ENCODE measurements around the gene PRSS57. TPM values are rescaled to one million over a fixed set of nuclear protein-coding genes. Genes with fewer than 3 reads are reported as not detected.

The PRSS57 gene
- total and polyA plus RNA-seq, 2 donors (not counting 1 experiment from before 2014, with no cell fraction given): not detected

DNA sequence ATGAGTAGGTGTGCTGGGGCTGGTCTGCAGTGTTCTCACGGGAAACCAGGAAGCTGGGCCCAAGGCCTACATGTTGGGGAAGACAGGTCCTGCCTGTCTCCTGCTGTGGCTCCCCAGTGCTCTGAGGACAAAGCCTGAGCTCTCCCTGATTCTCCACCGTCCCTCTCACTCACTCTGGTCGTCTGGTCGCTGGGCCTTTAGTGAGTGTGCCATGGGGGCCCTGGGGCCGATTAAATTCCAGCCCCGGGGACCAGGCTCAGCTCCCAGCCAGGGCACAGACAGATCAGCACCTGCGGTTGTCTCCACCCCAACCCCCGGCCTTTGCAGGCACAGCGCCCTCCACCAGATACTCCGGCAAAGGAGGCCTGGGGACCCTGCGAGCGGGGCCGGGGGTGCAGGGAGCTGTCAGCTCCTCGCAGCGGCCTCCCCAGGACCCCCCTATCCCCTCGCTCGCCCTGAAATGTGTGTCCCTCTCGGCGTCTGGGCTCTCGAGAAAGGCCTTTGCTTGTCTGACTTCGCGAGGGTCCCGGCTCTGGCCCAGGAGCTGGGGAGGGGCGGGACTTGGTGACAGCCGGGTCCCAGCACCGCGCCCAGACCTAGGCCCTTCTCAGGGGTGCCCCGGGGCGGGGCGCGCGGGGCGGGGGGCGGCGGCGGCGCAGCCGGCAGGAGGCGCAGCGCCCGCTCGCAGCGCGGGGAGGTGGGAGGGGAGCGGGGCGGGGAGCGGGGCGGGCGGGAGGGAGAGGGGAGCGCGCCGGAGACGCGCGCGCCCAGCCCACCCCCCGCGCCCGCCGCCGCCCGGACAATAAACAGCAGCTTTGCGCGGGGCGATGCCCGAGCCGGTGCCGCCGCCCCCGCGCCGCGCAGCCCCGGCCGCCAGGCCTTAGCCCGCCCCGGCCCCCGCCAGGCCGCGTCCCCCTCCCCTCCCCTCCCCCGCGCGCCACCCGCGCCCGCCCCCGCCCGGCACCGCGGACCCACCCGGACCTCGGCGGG is 13.2 kb upstream of the PRSS57 start, which contains the start of gene PALM:
Gene PALM (plus strand): TSS at position 782 of the 990 bp plus-strand sequence. CDS start 212 bp downstream, outside the sequence.
- Histone ChIP-seq H3K9me3 (ENCODE audit: control extremely low read depth in 1 of 3, control insufficient read depth in 2 of 3, insufficient read depth in 1 of 3, low read length in 2 of 3) (peaks cover 0 to 22% (median 2%) of the 10 kb centered on the region in 3 donors), H3K27ac (ENCODE audit: low read length in 2 of 2) (no peak within 1 kb of the TSS), H4K20me1 (ENCODE audit: control insufficient read depth, insufficient read depth, low read length, poor library complexity, severe bottlenecking) (no peaks in the 10 kb centered on the region), H2AFZ (ENCODE audit: insufficient read depth, low read depth, low read length, poor library complexity, severe bottlenecking) (no peak within 1 kb of the TSS), H3K36me3 (replicated peaks in 1 of 2; ENCODE audit: control extremely low read depth in 1 of 2, control insufficient read depth in 1 of 2, extremely low read depth in 1 of 2, insufficient read depth in 2 of 2, low read length in 1 of 2) (no peaks in the 10 kb centered on the region), H3K4me1 (ENCODE audit: control insufficient read depth in 2 of 2, insufficient read depth in 2 of 2, low read length in 2 of 2) (peaks cover 7 to 9% of the 10 kb centered on the region in 2 donors), H3K4me2 (replicated peaks; ENCODE audit: low read depth, low read length, poor library complexity, severe bottlenecking) (peak within 1 kb of the TSS; percentile 19), H3K79me2 (ENCODE audit: control insufficient read depth, insufficient read depth, low read length) (no peaks in the 10 kb centered on the region), H3K9ac (ENCODE audit: low read length) (no peak within 1 kb of the TSS), H3K27me3 (replicated peaks in 1 of 4; ENCODE audit: control extremely low read depth in 1 of 4, control insufficient read depth in 3 of 4, insufficient read depth in 4 of 4, low read length in 3 of 4) (peaks cover 0 to 39% (median 5%) of the 10 kb centered on the region in 4 experiments), H3K4me3 (ENCODE audit: control extremely low read depth in 1 of 5, extremely low read depth in 1 of 5, insufficient read depth in 1 of 5, low read depth in 2 of 5, low read length in 4 of 5) (no peak within 1 kb of the TSS)
- H3K27me3 Mint-ChIP-seq: peaks cover 27% of the 10 kb centered on the region
- no peak within 1 kb of the TSS for H3K27ac Mint-ChIP-seq
- peaks cover 6% of the 10 kb centered on the region for H3K4me1 Mint-ChIP-seq
- POLR2A ChIA-PET: no interaction called here
- no peak for ATAC-seq (ENCODE audit: low read depth)
- H3K4me3 Mint-ChIP-seq: peak within 1 kb of the TSS; percentile 46
- WGBS (ENCODE audit: insufficient coverage): 40% methylated on average over 22 of the region's 93 CpGs
- CTCF ChIA-PET: no interaction called here
- no peak for DNase-seq
- peaks cover 1% of the 10 kb centered on the region for H3K9me3 Mint-ChIP-seq (ENCODE audit: insufficient read depth)
- TF ChIP-seq, protein P1, sequence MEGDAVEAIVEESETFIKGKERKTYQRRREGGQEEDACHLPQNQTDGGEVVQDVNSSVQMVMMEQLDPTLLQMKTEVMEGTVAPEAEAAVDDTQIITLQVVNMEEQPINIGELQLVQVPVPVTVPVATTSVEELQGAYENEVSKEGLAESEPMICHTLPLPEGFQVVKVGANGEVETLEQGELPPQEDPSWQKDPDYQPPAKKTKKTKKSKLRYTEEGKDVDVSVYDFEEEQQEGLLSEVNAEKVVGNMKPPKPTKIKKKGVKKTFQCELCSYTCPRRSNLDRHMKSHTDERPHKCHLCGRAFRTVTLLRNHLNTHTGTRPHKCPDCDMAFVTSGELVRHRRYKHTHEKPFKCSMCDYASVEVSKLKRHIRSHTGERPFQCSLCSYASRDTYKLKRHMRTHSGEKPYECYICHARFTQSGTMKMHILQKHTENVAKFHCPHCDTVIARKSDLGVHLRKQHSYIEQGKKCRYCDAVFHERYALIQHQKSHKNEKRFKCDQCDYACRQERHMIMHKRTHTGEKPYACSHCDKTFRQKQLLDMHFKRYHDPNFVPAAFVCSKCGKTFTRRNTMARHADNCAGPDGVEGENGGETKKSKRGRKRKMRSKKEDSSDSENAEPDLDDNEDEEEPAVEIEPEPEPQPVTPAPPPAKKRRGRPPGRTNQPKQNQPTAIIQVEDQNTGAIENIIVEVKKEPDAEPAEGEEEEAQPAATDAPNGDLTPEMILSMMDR (IDR thresholded peaks at IDR 0.05): no peak
- no peak for TF ChIP-seq EZH2 (IDR thresholded peaks at IDR 0.05; ENCODE audit: borderline replicate concordance, insufficient read depth, low read depth, low read length, poor library complexity, severe bottlenecking)
- intact Hi-C loops (cut with micrococcal nuclease): no loop called here

GRCh38 chr19:704447-704741 is 9.1 kb upstream of the PRSS57 start:
- ChIA-PET POLR2A (no interaction called here), CTCF (interaction anchor here (1.6 kb wide), 1 partner anchor 30 kb away, joined by 4 read pairs; no protein-coding TSS in a partner anchor)

More at GRCh38 chr19:704447-704741, 9.1 kb upstream of the PRSS57 start:
- H3K27ac ChIP-seq (ENCODE audit: low read length in 2 of 2): no peak overlapping the region
- H3K27me3 ChIP-seq (replicated peaks in 1 of 4; ENCODE audit: control extremely low read depth in 1 of 4, control insufficient read depth in 3 of 4, insufficient read depth in 4 of 4, low read length in 3 of 4): peaks cover 0 to 33% (median 6%) of the 10 kb centered on the region in 4 experiments
- H3K4me3 ChIP-seq (ENCODE audit: control extremely low read depth in 1 of 5, extremely low read depth in 1 of 5, insufficient read depth in 1 of 5, low read depth in 2 of 5, low read length in 4 of 5): no peak overlapping the region
- DNase-seq (no peak), ATAC-seq (ENCODE audit: low read depth) (no peak)
- H4K20me1 ChIP-seq (ENCODE audit: control insufficient read depth, insufficient read depth, low read length, poor library complexity, severe bottlenecking): no peaks in the 10 kb centered on the region
- no peak overlapping the region for H3K27ac Mint-ChIP-seq
- H3K4me3 Mint-ChIP-seq: no peak overlapping the region
- peaks cover 12% of the 10 kb centered on the region for H3K4me1 Mint-ChIP-seq
- H3K9ac ChIP-seq (ENCODE audit: low read length): no peak overlapping the region
- no peaks in the 10 kb centered on the region for H3K36me3 ChIP-seq (replicated peaks in 1 of 2; ENCODE audit: control extremely low read depth in 1 of 2, control insufficient read depth in 1 of 2, extremely low read depth in 1 of 2, insufficient read depth in 2 of 2, low read length in 1 of 2)
- peaks cover 1% of the 10 kb centered on the region for H3K9me3 Mint-ChIP-seq (ENCODE audit: insufficient read depth)
- no peaks in the 10 kb centered on the region for H3K79me2 ChIP-seq (ENCODE audit: control insufficient read depth, insufficient read depth, low read length)
- 0% methylated on average over 6 of the region's 14 CpGs for WGBS (ENCODE audit: insufficient coverage)
- peak overlapping the region; percentile 42 for H3K4me2 ChIP-seq (replicated peaks; ENCODE audit: low read depth, low read length, poor library complexity, severe bottlenecking)
- H2AFZ ChIP-seq (ENCODE audit: insufficient read depth, low read depth, low read length, poor library complexity, severe bottlenecking): no peak overlapping the region
- H3K4me1 ChIP-seq (ENCODE audit: control insufficient read depth in 2 of 2, insufficient read depth in 2 of 2, low read length in 2 of 2): peaks cover 10% of the 10 kb centered on the region in 2 donors
- peaks cover 0 to 35% (median 2%) of the 10 kb centered on the region in 3 donors for H3K9me3 ChIP-seq (ENCODE audit: control extremely low read depth in 1 of 3, control insufficient read depth in 2 of 3, insufficient read depth in 1 of 3, low read length in 2 of 3)
- no peak for TF ChIP-seq EZH2 (IDR thresholded peaks at IDR 0.05; ENCODE audit: borderline replicate concordance, insufficient read depth, low read depth, low read length, poor library complexity, severe bottlenecking)
- TF ChIP-seq, protein P1 (IDR thresholded peaks at IDR 0.05): no peak
- intact Hi-C loops (cut with micrococcal nuclease): no loop called here
- H3K27me3 Mint-ChIP-seq: peaks cover 22% of the 10 kb centered on the region

Measured in B cell (primary cell).